Liver (tissue), 9 donors: Measurements from ENCODE around the gene TAF4. TPM values are rescaled to one million over a fixed set of nuclear protein-coding genes. Genes with fewer than 3 reads are reported as not detected.

Experiments
- DNase-seq: peaks from one replicate; pipeline ENCODE4 v3.0.0-alpha.2; 2017; ENCODE audit warnings: low spot score
- H3K27ac ChIP-seq, 2 donors: one replicate each; pipeline ENCODE4 v1.7.0; 2013; ENCODE audit warnings: inconsistent platforms in 2 of 2, low read length in 2 of 2, control low read depth in 1 of 2, low read depth in 1 of 2, mild to moderate bottlenecking in 1 of 2
- H3K27me3 ChIP-seq, 4 donors: one replicate each; pipeline versions ENCODE4 v1.6.1 to v1.7.0; 2013; ENCODE audit warnings: low read length in 3 of 4, inconsistent platforms in 1 of 4, mild to moderate bottlenecking in 1 of 4, moderate library complexity in 1 of 4; ENCODE audit not compliant: control insufficient read depth in 4 of 4, insufficient read depth in 4 of 4
- H3K36me3 ChIP-seq, 4 donors: one replicate each; pipeline versions ENCODE4 v1.6.1 to v1.7.0; 2013; ENCODE audit warnings: low read length in 3 of 4, mild to moderate bottlenecking in 3 of 4, low read depth in 1 of 4, moderate library complexity in 1 of 4; ENCODE audit not compliant: control insufficient read depth in 4 of 4, insufficient read depth in 3 of 4
- H3K4me1 ChIP-seq, 4 donors: one replicate each; pipeline versions ENCODE4 v1.6.1 to v1.7.0; 2013; ENCODE audit warnings: low read length in 3 of 4, mild to moderate bottlenecking in 3 of 4, moderate library complexity in 1 of 4; ENCODE audit not compliant: control insufficient read depth in 4 of 4, insufficient read depth in 4 of 4
- H3K4me3 ChIP-seq, 3 donors: one replicate each; pipeline versions ENCODE4 v1.6.1 to v1.7.0; 2013; ENCODE audit warnings: low read length in 3 of 3, control low read depth in 1 of 3, low read depth in 1 of 3, mild to moderate bottlenecking in 1 of 3
- H3K9ac ChIP-seq, 2 donors: one replicate each; pipeline ENCODE4 v1.7.0; 2013; ENCODE audit warnings: low read length in 2 of 2, mild to moderate bottlenecking in 2 of 2, moderate library complexity in 2 of 2, control low read depth in 1 of 2, low read depth in 1 of 2
- H3K9me3 ChIP-seq, 4 donors: one replicate each; pipeline versions ENCODE4 v1.6.1 to v1.7.0; 2013; ENCODE audit warnings: low read length in 3 of 4; ENCODE audit not compliant: control insufficient read depth in 4 of 4
- ATF3 ChIP-seq: IDR thresholded peaks from 2 replicates; pipeline ENCODE4 v1.6.1; 2016; ENCODE audit warnings: antibody characterized with exemption
- CTCF ChIP-seq: fragments of 150-350 bp; IDR thresholded peaks from 2 replicates; pipeline ENCODE4 v1.5.1; 2017; ENCODE audit warnings: improper control_type of control experiment, low read depth, low read length; ENCODE audit not compliant: missing input control
- EGR1 ChIP-seq, 2 donors: IDR thresholded peaks; 2 replicates each; pipeline ENCODE4 v1.6.1; 2016 to 2018; ENCODE audit warnings: antibody characterized with exemption in 2 of 2, low read depth in 2 of 2
- FOXA1 ChIP-seq: IDR thresholded peaks from 2 replicates; pipeline ENCODE4 v1.6.1; 2016; ENCODE audit warnings: antibody characterized with exemption
- FOXA2 ChIP-seq: IDR thresholded peaks from 2 replicates; pipeline ENCODE4 v1.6.1; 2016; ENCODE audit warnings: antibody characterized with exemption
- GABPA ChIP-seq, 2 donors: IDR thresholded peaks in 1 of 2; conservative IDR thresholded peaks in 1 of 2; 2 replicates each; pipeline ENCODE4 v1.6.1; 2016; ENCODE audit warnings: antibody characterized with exemption in 2 of 2, mild to moderate bottlenecking in 1 of 2, moderate library complexity in 1 of 2
- HNF4A ChIP-seq, 2 donors: conservative IDR thresholded peaks; 2 replicates each; pipeline ENCODE4 v1.6.1; 2016; ENCODE audit warnings: antibody characterized with exemption in 2 of 2, mild to moderate bottlenecking in 2 of 2
- HNF4G ChIP-seq: IDR thresholded peaks from 2 replicates; pipeline ENCODE4 v1.6.1; 2016; ENCODE audit warnings: antibody characterized with exemption
- JUND ChIP-seq, 2 donors: IDR thresholded peaks; 2 replicates each; pipeline ENCODE4 v1.6.1; 2016; ENCODE audit warnings: antibody characterized with exemption in 2 of 2
- MAX ChIP-seq: IDR thresholded peaks from 2 replicates; pipeline ENCODE4 v1.6.1; 2016; ENCODE audit warnings: antibody characterized with exemption
- NR2F2 ChIP-seq: IDR thresholded peaks from 2 replicates; pipeline ENCODE4 v1.6.1; 2016; ENCODE audit warnings: antibody characterized with exemption
- RAD21 ChIP-seq, 2 donors: IDR thresholded peaks; 2 replicates each; pipeline ENCODE4 v1.6.1; 2016; ENCODE audit warnings: antibody characterized with exemption in 2 of 2, mild to moderate bottlenecking in 2 of 2
- REST ChIP-seq: IDR thresholded peaks from 2 replicates; pipeline ENCODE4 v1.6.1; 2016; ENCODE audit warnings: antibody characterized with exemption, mild to moderate bottlenecking
- RXRA ChIP-seq, 2 donors: IDR thresholded peaks; 2 replicates each; pipeline ENCODE4 v1.6.1; 2017 to 2018; ENCODE audit warnings: antibody characterized with exemption in 2 of 2, mild to moderate bottlenecking in 1 of 2
- SP1 ChIP-seq: IDR thresholded peaks from 2 replicates; pipeline ENCODE4 v1.6.1; 2018; ENCODE audit warnings: antibody characterized with exemption, mild to moderate bottlenecking
- TAF1 ChIP-seq: conservative IDR thresholded peaks from 2 replicates; pipeline ENCODE4 v1.6.1; 2016; ENCODE audit warnings: antibody characterized with exemption, mild to moderate bottlenecking
- YY1 ChIP-seq: IDR thresholded peaks from 2 replicates; pipeline ENCODE4 v1.6.1; 2016; ENCODE audit warnings: antibody characterized with exemption, mild to moderate bottlenecking
- ZBTB33 ChIP-seq: IDR thresholded peaks from 2 replicates; pipeline ENCODE4 v1.6.1; 2016; ENCODE audit warnings: antibody characterized with exemption
- WGBS: extraction: QIAGEN DNeasy Blood & Tissue Kit; methylation state at CpG from one replicate; pipeline ENCODE4 v1.1.7; 2013; 5-methylcytosine and 5-hydroxymethylcytosine counted together
- polyA plus RNA-seq, 2 donors: library from polyadenylated mRNA; stranded (reverse) in 1 of 2; unstranded in 1 of 2; fragments of 200-250 nt in 1 of 2; fragments of >200 nt in 1 of 2; fragmentation: Nextera tagmentation in 1 of 2; extraction: Ambion mirVana in 1 of 2; gene quantifications; one replicate each; pipeline versions ENCODE4 v1.2.1 to v1.2.3, GENCODE V29; 2013 to 2015
- total RNA-seq, 2 donors: library from RNA; depleted of rRNA; stranded (reverse); fragments of >200 nt; gene quantifications; one replicate each; pipeline ENCODE4 v1.2.3, GENCODE V29; 2014
- donor health status: healthy.
- donor health status: healthy.
- donor health status: healthy.
- donor health status: healthy.
- donor health status: healthy.

TAF4 gene
- total and polyA plus RNA-seq, 4 donors: 2.0 to 11.8 (median 5.6) TPM

- Histone ChIP-seq H3K27ac (no peak overlapping the region), H3K9ac (no peak overlapping the region), H3K36me3 (peaks cover 7 to 71% (median 54%) of the 10 kb centered on the region in 4 donors), H3K9me3 (peaks cover 2 to 6% (median 4%) of the 10 kb centered on the region in 4 donors), H3K4me1 (no peaks in the 10 kb centered on the region), H3K27me3 (no peaks in the 10 kb centered on the region), H3K4me3 (no peak overlapping the region)
- no peak for DNase-seq
- TF ChIP-seq HNF4G: no peak
- TF ChIP-seq RXRA (IDR thresholded peaks at IDR 0.05): no peak
- TF ChIP-seq SP1: no peak
- no peak for TF ChIP-seq CTCF
- no peak for TF ChIP-seq YY1
- TF ChIP-seq ZBTB33: no peak
- TF ChIP-seq FOXA1: no peak
- no peak for TF ChIP-seq TAF1
- TF ChIP-seq FOXA2: no peak
- no peak for TF ChIP-seq NR2F2
- no peak for TF ChIP-seq ATF3
- no peak for TF ChIP-seq MAX
- TF ChIP-seq RAD21 (IDR thresholded peaks at IDR 0.05): no peak
- TF ChIP-seq JUND (IDR thresholded peaks at IDR 0.05): no peak
- no peak for TF ChIP-seq REST
- TF ChIP-seq HNF4A (conservative IDR thresholded peaks at IDR 0.05): no peak
- no peak for TF ChIP-seq GABPA (IDR thresholded peaks at IDR 0.05 in 1 of 2, conservative IDR thresholded peaks at IDR 0.05 in 1 of 2)
- no peak for TF ChIP-seq EGR1 (IDR thresholded peaks at IDR 0.05; ENCODE audit: low read depth in 2 of 2)
- 98% methylated on average over 8 of the region's 8 CpGs for WGBS
These were observed 71.1 kb downstream of the TAF4 start for GRCh38 chr20:61994546-61994945.
